NCI-H524 (cell line): ENCODE results near the gene IGSF1.
A peak's percentile ranks its signal among the peaks of the same experiment; 100 is the strongest.

ENCODE experiments used
- DNase-seq, 2 experiments: peaks; one replicate each; lab custom pipeline; 2025; lab: John Stamatoyannopoulos, UW

Gene IGSF1

GRCh38 chrX:131288738-131289511 lies at the start of gene IGSF1:
Gene IGSF1 (minus strand): TSS chrX:131289306. CDS start chrX:131286674, 2,632 bp downstream.
- DNase-seq, result peak; percentile 42 to 83

GRCh38 chrX:131332331-131332730 lies 43.2 kb upstream of the IGSF1 start:
- DNase-seq, result no peak

- no peak for DNase-seq
These were observed 42.0 kb upstream of the IGSF1 start for GRCh38 chrX:131331152-131331551.

GRCh38 chrX:131330735-131331134 lies 41.6 kb upstream of the IGSF1 start:
- DNase-seq, result peak in 1 of 2 experiments; percentile 18

- no peak for DNase-seq
These were observed 33.5 kb upstream of the IGSF1 start for GRCh38 chrX:131322651-131323050.

- DNase-seq, result peak in 1 of 2 experiments; percentile 10
These were observed 28.2 kb upstream of the IGSF1 start for GRCh38 chrX:131317326-131317725.

- DNase-seq, result no peak
These were observed 27.2 kb upstream of the IGSF1 start for GRCh38 chrX:131316260-131316659.

- DNase-seq, result peak in 1 of 2 experiments; percentile 68
These were observed 19.9 kb upstream of the IGSF1 start for GRCh38 chrX:131308980-131309379.

- no peak for DNase-seq
These were observed 17.5 kb upstream of the IGSF1 start for GRCh38 chrX:131306601-131307000.

GRCh38 chrX:131305926-131306325 lies 16.8 kb upstream of the IGSF1 start:
- no peak for DNase-seq

GRCh38 chrX:131302701-131303100 lies 13.6 kb upstream of the IGSF1 start:
- no peak for DNase-seq

- peak; percentile 21 to 65 for DNase-seq
These were observed 12.0 kb upstream of the IGSF1 start for GRCh38 chrX:131301155-131301554.

GRCh38 chrX:131298846-131299245 lies 9.7 kb upstream of the IGSF1 start:
- no peak for DNase-seq

- DNase-seq, result no peak
These were observed 8.9 kb upstream of the IGSF1 start for GRCh38 chrX:131298036-131298435.

- DNase-seq, result no peak
These were observed 421 bp upstream of the IGSF1 start for GRCh38 chrX:131289527-131289926.

GRCh38 chrX:131288188-131288587 lies 918 bp downstream of the IGSF1 start:
- DNase-seq, result no peak

GRCh38 chrX:131287560-131288179 lies 1.4 kb downstream of the IGSF1 start:
- DNase-seq, result no peak

GRCh38 chrX:131279617-131280016 lies 9.5 kb downstream of the IGSF1 start:
- DNase-seq, result no peak

GRCh38 chrX:131279197-131279596 lies 9.9 kb downstream of the IGSF1 start:
- DNase-seq, result no peak

GRCh38 chrX:131277543-131278136 lies 11.5 kb downstream of the IGSF1 start:
- DNase-seq, result peak in 1 of 2 experiments; percentile 34

GRCh38 chrX:131273011-131273410 lies 16.1 kb downstream of the IGSF1 start:
- DNase-seq, result no peak

- no peak for DNase-seq
These were observed 17.3 kb downstream of the IGSF1 start for GRCh38 chrX:131271826-131272225.

- DNase-seq, result peak in 1 of 2 experiments; percentile 10
These were observed 17.8 kb downstream of the IGSF1 start for GRCh38 chrX:131271274-131271673.
